ENCODE data around the gene LYSMD1. TPM values are rescaled to one million over a fixed set of nuclear protein-coding genes. Genes with fewer than 3 reads are reported as not detected.

LYSMD1 gene
- total RNA-seq, 2 experiments from 2014 or later: 3.7 to 6.2 TPM

DNA sequence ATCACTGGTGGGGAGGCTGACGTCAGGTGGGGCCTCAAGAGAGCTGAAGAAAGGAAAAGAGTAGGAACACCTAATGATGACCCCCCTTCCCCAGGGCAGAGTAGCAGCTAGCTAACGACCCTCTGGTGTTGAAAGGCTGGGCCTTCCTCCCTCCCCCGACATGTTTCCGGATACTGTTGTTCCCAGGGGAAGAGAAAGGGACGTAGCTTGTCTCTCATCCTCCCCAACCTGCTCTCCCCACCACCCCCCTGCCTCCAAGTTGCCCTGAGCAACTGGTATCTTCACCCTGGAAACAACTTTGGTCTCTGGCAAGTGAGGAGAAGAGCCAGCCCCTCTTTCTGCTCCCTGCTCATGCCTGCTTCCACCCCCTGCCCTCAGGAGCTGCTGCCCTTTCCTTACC, 21.7 kb downstream of the LYSMD1 start:
- intact Hi-C loops (cut with micrococcal nuclease; ENCODE audit: unreplicated experiment): no loop called here
- BruUV-seq (replicated peaks): no TSS peak
- ChIA-PET POLR2A (no interaction called here), CTCF (ENCODE audit: unreplicated experiment) (no interaction called here)
- Histone ChIP-seq H3K79me2 (ENCODE audit: insufficient read depth, low read depth, low read length) (no peaks in the 10 kb centered on the region), H3K4me2 (ENCODE audit: low read length) (peak overlapping the region; percentile 17), H3K36me3 (ENCODE audit: insufficient read depth, low read length) (no peaks in the 10 kb centered on the region), H2AFZ (ENCODE audit: low read length) (peak overlapping the region; percentile 43), H3K9me3 (ENCODE audit: low read length) (no peaks in the 10 kb centered on the region), H4K20me1 (ENCODE audit: insufficient read depth, low read length) (no peaks in the 10 kb centered on the region), H3K27ac (ENCODE audit: low read depth, low read length, poor library complexity, severe bottlenecking) (no peak overlapping the region), H3K4me3 (ENCODE audit: low read depth, low read length, poor library complexity, severe bottlenecking) (no peak overlapping the region), H3K9me2 (ENCODE audit: insufficient read depth, low read length) (no peaks in the 10 kb centered on the region), H3K4me1 (ENCODE audit: insufficient read depth, low read length, poor library complexity, severe bottlenecking) (peaks cover 37% of the 10 kb centered on the region)
- no peak for TF ChIP-seq EZH2phosphoT487 (IDR thresholded peaks at IDR 0.05; ENCODE audit: borderline replicate concordance, low read depth, low read length)
- TF ChIP-seq, protein P1, sequence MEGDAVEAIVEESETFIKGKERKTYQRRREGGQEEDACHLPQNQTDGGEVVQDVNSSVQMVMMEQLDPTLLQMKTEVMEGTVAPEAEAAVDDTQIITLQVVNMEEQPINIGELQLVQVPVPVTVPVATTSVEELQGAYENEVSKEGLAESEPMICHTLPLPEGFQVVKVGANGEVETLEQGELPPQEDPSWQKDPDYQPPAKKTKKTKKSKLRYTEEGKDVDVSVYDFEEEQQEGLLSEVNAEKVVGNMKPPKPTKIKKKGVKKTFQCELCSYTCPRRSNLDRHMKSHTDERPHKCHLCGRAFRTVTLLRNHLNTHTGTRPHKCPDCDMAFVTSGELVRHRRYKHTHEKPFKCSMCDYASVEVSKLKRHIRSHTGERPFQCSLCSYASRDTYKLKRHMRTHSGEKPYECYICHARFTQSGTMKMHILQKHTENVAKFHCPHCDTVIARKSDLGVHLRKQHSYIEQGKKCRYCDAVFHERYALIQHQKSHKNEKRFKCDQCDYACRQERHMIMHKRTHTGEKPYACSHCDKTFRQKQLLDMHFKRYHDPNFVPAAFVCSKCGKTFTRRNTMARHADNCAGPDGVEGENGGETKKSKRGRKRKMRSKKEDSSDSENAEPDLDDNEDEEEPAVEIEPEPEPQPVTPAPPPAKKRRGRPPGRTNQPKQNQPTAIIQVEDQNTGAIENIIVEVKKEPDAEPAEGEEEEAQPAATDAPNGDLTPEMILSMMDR (conservative IDR thresholded peaks at IDR 0.05; ENCODE audit: low read length): no peak
- no peak for DNase-seq (ENCODE audit: low spot score)

DNA sequence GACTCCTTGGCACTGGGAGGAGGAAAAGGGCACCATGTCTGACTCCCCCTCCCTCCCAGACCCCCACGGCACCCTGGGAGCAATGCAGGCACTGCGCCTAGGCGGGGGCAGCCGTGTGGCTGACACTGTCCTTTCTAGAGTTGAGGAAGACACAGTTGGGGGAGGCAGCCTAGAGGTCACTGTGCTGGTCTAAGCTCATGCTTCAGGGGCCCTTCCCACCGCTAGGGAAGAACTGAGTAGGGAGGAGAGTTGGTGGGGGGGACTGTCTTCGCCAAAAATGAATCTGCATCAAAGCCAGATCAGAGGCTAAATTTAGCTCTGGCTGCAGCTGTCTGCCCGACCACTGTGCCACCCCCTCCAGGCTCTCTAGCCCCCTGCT, 22.7 kb downstream of the LYSMD1 start:
- peak overlapping the region; percentile 17 for H3K4me2 ChIP-seq (ENCODE audit: low read length)
- DNase-seq (ENCODE audit: low spot score): no peak
- no peak overlapping the region for H3K4me3 ChIP-seq (ENCODE audit: low read depth, low read length, poor library complexity, severe bottlenecking)
- H3K9me3 ChIP-seq (ENCODE audit: low read length): no peaks in the 10 kb centered on the region
- H3K79me2 ChIP-seq (ENCODE audit: insufficient read depth, low read depth, low read length): no peaks in the 10 kb centered on the region
- H2AFZ ChIP-seq (ENCODE audit: low read length): peak overlapping the region; percentile 43; the same call in 1 of the 2 replicates
- TF ChIP-seq, protein P1 (conservative IDR thresholded peaks at IDR 0.05; ENCODE audit: low read length): no peak
- no peaks in the 10 kb centered on the region for H3K9me2 ChIP-seq (ENCODE audit: insufficient read depth, low read length)
- no peaks in the 10 kb centered on the region for H4K20me1 ChIP-seq (ENCODE audit: insufficient read depth, low read length)
- BruUV-seq (replicated peaks): no TSS peak
- H3K27ac ChIP-seq (ENCODE audit: low read depth, low read length, poor library complexity, severe bottlenecking): no peak overlapping the region
- CTCF ChIA-PET (ENCODE audit: unreplicated experiment): no interaction called here
- POLR2A ChIA-PET: interaction anchor here (0.5 kb wide), 1 partner anchor 674 kb away, joined by 5 read pairs; no protein-coding TSS in a partner anchor
- H3K4me1 ChIP-seq (ENCODE audit: insufficient read depth, low read length, poor library complexity, severe bottlenecking): peaks cover 37% of the 10 kb centered on the region
- intact Hi-C loops (cut with micrococcal nuclease; ENCODE audit: unreplicated experiment): no loop called here
- no peaks in the 10 kb centered on the region for H3K36me3 ChIP-seq (ENCODE audit: insufficient read depth, low read length)

DNA sequence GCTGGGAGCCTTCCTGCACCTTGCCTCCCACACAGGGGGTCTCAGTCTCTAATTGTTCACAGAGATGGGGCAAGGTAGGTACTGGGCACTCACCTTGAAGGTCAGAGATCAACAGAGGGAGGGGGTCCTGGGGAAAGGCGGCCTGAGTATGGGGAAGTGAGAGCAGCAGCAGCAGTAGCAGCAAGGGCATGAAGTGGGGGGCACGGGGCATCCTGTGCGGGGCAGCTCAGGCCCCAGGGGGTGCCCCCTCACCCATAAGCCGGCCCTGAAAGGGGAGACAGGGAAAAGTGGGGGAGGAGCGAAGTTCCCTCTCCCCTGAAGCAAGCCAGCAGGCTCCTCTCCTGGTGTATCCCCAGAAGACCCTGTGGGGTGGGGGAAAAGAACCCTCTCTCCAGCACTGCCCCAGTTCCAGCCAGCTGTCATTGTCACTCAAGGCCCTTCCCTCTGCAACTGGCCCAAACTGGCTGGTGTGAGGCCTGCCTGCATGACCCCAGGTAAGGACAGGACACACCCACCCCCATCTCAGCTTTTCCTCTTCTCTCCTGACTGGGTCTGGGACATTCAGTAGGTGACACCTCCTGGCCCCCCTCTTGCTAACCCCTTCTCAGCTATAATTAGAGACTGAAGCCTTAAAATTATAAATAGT, 23.2 kb downstream of the LYSMD1 start:
- DNase-seq (ENCODE audit: low spot score): no peak
- no peak overlapping the region for H3K4me3 ChIP-seq (ENCODE audit: low read depth, low read length, poor library complexity, severe bottlenecking)
- H3K27ac ChIP-seq (ENCODE audit: low read depth, low read length, poor library complexity, severe bottlenecking): no peak overlapping the region
- CTCF ChIA-PET (ENCODE audit: unreplicated experiment): no interaction called here
- no peaks in the 10 kb centered on the region for H4K20me1 ChIP-seq (ENCODE audit: insufficient read depth, low read length)
- POLR2A ChIA-PET: interaction anchor here (0.5 to 1.2 kb wide), 4 partner anchors 16 to 674 kb away, joined by 3 to 5 read pairs (median 3); partner anchors contain the start of gene PSMD4
- no peaks in the 10 kb centered on the region for H3K9me3 ChIP-seq (ENCODE audit: low read length)
- peak overlapping the region; percentile 17 for H3K4me2 ChIP-seq (ENCODE audit: low read length)
- no peak overlapping the region for H2AFZ ChIP-seq (ENCODE audit: low read length)
- TF ChIP-seq EZH2phosphoT487 (IDR thresholded peaks at IDR 0.05; ENCODE audit: borderline replicate concordance, low read depth, low read length): no peak
- TF ChIP-seq, protein P1 (conservative IDR thresholded peaks at IDR 0.05; ENCODE audit: low read length): no peak
- H3K36me3 ChIP-seq (ENCODE audit: insufficient read depth, low read length): no peaks in the 10 kb centered on the region
- H3K9me2 ChIP-seq (ENCODE audit: insufficient read depth, low read length): no peaks in the 10 kb centered on the region
- intact Hi-C loops (cut with micrococcal nuclease; ENCODE audit: unreplicated experiment): no loop called here
- no TSS peak for BruUV-seq (replicated peaks)
- peaks cover 37% of the 10 kb centered on the region for H3K4me1 ChIP-seq (ENCODE audit: insufficient read depth, low read length, poor library complexity, severe bottlenecking)
- H3K79me2 ChIP-seq (ENCODE audit: insufficient read depth, low read depth, low read length): no peaks in the 10 kb centered on the region
